CD14-positive monocyte (primary cell): Measurements from ENCODE around the gene SCAF8. TPM values are rescaled to one million over a fixed set of nuclear protein-coding genes. Genes with fewer than 3 reads are reported as not detected.

Experiments used
- DNase-seq, 3 donors: peaks; one replicate each; pipeline ENCODE4 v3.0.0-alpha.2; 2011 to 2022
- H2AFZ ChIP-seq: 2 replicates; pipeline ENCODE4 v1.6.0; 2012; ENCODE audit warnings: mild to moderate bottlenecking, low read depth, low read length, inconsistent platforms; ENCODE audit not compliant: insufficient read depth, poor library complexity, severe bottlenecking
- H3K27ac ChIP-seq, 2 donors: 1 replicate in 1 of 2; 2 replicates in 1 of 2; pipeline ENCODE4 v1.5.1; 2012 to 2013; ENCODE audit warnings: low read length in 2 of 2, control low read depth in 1 of 2, inconsistent platforms in 1 of 2, low read depth in 1 of 2, mild to moderate bottlenecking in 1 of 2
- H3K27me3 ChIP-seq, 2 donors: one replicate each; pipeline versions ENCODE4 v1.6.0 to v1.6.1; 2011 to 2013; ENCODE audit warnings: low read length in 2 of 2; ENCODE audit not compliant: control insufficient read depth in 2 of 2, insufficient read depth in 2 of 2
- H3K36me3 ChIP-seq, 2 donors: replicated peaks in 1 of 2; 1 replicate in 1 of 2; 2 replicates in 1 of 2; pipeline versions ENCODE4 v1.5.1 to v1.6.1; 2012 to 2013; ENCODE audit warnings: low read length in 2 of 2, control low read depth in 1 of 2, inconsistent platforms in 1 of 2, mild to moderate bottlenecking in 1 of 2; ENCODE audit not compliant: insufficient read depth in 2 of 2, control insufficient read depth in 1 of 2
- H3K4me1 ChIP-seq, 2 donors: 1 replicate in 1 of 2; 2 replicates in 1 of 2; pipeline versions ENCODE4 v1.5.1 to v1.6.1; 2012 to 2013; ENCODE audit warnings: low read length in 2 of 2, control low read depth in 1 of 2, inconsistent platforms in 1 of 2, mild to moderate bottlenecking in 1 of 2, moderate library complexity in 1 of 2; ENCODE audit not compliant: insufficient read depth in 2 of 2, control insufficient read depth in 1 of 2
- H3K4me2 ChIP-seq: replicated peaks from 2 replicates; pipeline ENCODE3; 2012; ENCODE audit warnings: low read length, moderate library complexity, mild to moderate bottlenecking; ENCODE audit not compliant: poor library complexity, severe bottlenecking; ENCODE audit errors: extremely low read depth
- H3K4me3 ChIP-seq, 3 experiments: fragments of 200-600 bp in 1 of 3; sonication (generic) in 1 of 3; replicated peaks in 1 of 3; 1 replicate in 2 of 3; 2 replicates in 1 of 3; pipeline ENCODE4 v1.5.1; 2011 to 2013; ENCODE audit warnings: low read length in 3 of 3, mild to moderate bottlenecking in 3 of 3, control low read depth in 2 of 3, low read depth in 2 of 3, inconsistent platforms in 1 of 3, moderate library complexity in 1 of 3
- H3K79me2 ChIP-seq: 2 replicates; pipeline ENCODE4 v1.6.0; 2012; ENCODE audit warnings: mild to moderate bottlenecking, control low read depth, inconsistent platforms, low read length, moderate library complexity; ENCODE audit not compliant: insufficient read depth
- H3K9ac ChIP-seq: 2 replicates; pipeline ENCODE4 v1.6.0; 2017; ENCODE audit warnings: low read length, mild to moderate bottlenecking; ENCODE audit not compliant: insufficient read depth, poor library complexity, severe bottlenecking
- H3K9me3 ChIP-seq, 2 donors: replicated peaks in 1 of 2; 1 replicate in 1 of 2; 2 replicates in 1 of 2; pipeline versions ENCODE4 v1.5.1 to v1.6.1; 2012 to 2013; ENCODE audit warnings: low read length in 2 of 2, control low read depth in 1 of 2; ENCODE audit not compliant: control insufficient read depth in 1 of 2, insufficient read depth in 1 of 2
- H4K20me1 ChIP-seq: 2 replicates; pipeline ENCODE4 v1.6.0; 2012; ENCODE audit warnings: mild to moderate bottlenecking, low read length, control low read depth, moderate library complexity; ENCODE audit not compliant: insufficient read depth
- H3K27ac Mint-ChIP-seq, 7 donors: one replicate each; pipeline ENCODE4 v1.8.0; 2020; ENCODE audit warnings: mild to moderate bottlenecking in 7 of 7, mixed read lengths in 7 of 7, moderate library complexity in 6 of 7, inconsistent platforms in 2 of 7
- H3K27me3 Mint-ChIP-seq, 3 donors: one replicate each; pipeline ENCODE4 v1.8.0; 2021 to 2022; ENCODE audit warnings: low read depth in 3 of 3, mild to moderate bottlenecking in 3 of 3, mixed read lengths in 3 of 3, moderate library complexity in 3 of 3, inconsistent platforms in 1 of 3
- H3K36me3 Mint-ChIP-seq, 2 donors: one replicate each; pipeline ENCODE4 v1.8.0; 2020; ENCODE audit warnings: mixed read lengths in 2 of 2, inconsistent platforms in 1 of 2, mild to moderate bottlenecking in 1 of 2
- H3K4me1 Mint-ChIP-seq: one replicate; pipeline ENCODE4 v1.8.0; 2020; ENCODE audit warnings: mild to moderate bottlenecking, mixed read lengths
- H3K4me3 Mint-ChIP-seq, 2 donors: one replicate each; pipeline ENCODE4 v1.8.0; 2020; ENCODE audit warnings: mild to moderate bottlenecking in 2 of 2, mixed read lengths in 2 of 2, moderate library complexity in 1 of 2
- H3K9me3 Mint-ChIP-seq, 7 donors: one replicate each; pipeline ENCODE4 v1.8.0; 2020 to 2022; ENCODE audit warnings: mixed read lengths in 7 of 7, mild to moderate bottlenecking in 6 of 7, moderate library complexity in 6 of 7, inconsistent platforms in 2 of 7
- CTCF ChIP-seq: fragments of 200-600 bp; IDR thresholded peaks from one replicate; pipeline ENCODE4 v1.8.0; 2022; ENCODE audit warnings: antibody characterized with exemption, mild to moderate bottlenecking
- WGBS: methylation state at CpG from one replicate; pipeline ENCODE4 v1.1.5; 2013; ENCODE audit warnings: missing lambda C conversion rate; ENCODE audit not compliant: insufficient coverage; 5-methylcytosine and 5-hydroxymethylcytosine counted together
- intact Hi-C, 2 donors: fragments of 100-400 bp; cut with micrococcal nuclease; formaldehyde crosslinking; loops; one replicate each; pipeline versions ENCODE4 v1.15.0 to v1.15.1; 2023
- polyA plus RNA-seq, 3 donors: library from polyadenylated mRNA; depleted of rRNA in 1 of 3; unstranded in 2 of 3; stranded (reverse) in 1 of 3; fragments of 300-500 nt in 2 of 3; fragments of >200 nt in 1 of 3; fragmentation: Illumina TruSeq in 2 of 3; gene quantifications; 1 replicate in 2 of 3; 2 replicates in 1 of 3; pipeline ENCODE4 v1.2.3, GENCODE V29; 2012 to 2021

SCAF8 gene
- polyA plus RNA-seq, 3 donors: 2.8 to 18.5 (median 4.2) TPM

DNA sequence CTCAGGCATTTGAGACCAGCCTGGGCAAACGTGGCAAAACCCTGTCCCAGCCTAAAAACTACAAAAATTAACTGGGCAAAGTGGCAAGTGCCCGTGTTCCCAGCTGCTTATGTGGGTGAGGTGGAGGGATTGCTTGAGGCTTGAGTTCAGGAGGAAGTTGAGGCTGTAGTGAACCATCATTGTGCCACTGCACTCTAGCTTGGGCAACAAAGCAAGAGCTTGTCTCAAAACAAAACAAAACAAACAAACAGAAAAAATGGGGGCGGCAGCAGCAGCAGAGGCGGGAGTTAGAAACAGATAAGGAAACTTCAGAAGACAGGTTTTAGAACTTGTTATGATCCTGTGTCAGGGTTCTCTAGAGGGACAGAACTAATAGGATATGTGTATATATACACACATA lies 49.0 kb downstream of the SCAF8 start:
- Histone ChIP-seq H3K4me2 (no peak overlapping the region), H3K36me3 (peaks cover 22 to 75% of the 10 kb centered on the region in 2 donors), H3K9ac (no peak overlapping the region), H3K4me1 (no peaks in the 10 kb centered on the region), H3K27me3 (no peaks in the 10 kb centered on the region), H3K4me3 (no peak overlapping the region), H3K27ac (peak overlapping the region in 1 of 2 donors; percentile 52), H3K9me3 (no peaks in the 10 kb centered on the region), H2AFZ (no peak overlapping the region), H4K20me1 (peaks cover 90% of the 10 kb centered on the region), H3K79me2 (peaks cover 87% of the 10 kb centered on the region)
- intact Hi-C loops: no loop called here
- Mint-ChIP-seq H3K27me3 (no peaks in the 10 kb centered on the region), H3K4me3 (no peak overlapping the region), H3K27ac (peak overlapping the region in 3 of 7 donors; percentile 29 to 66 (median 30)), H3K9me3 (no peaks in the 10 kb centered on the region), H3K4me1 (no peaks in the 10 kb centered on the region), H3K36me3 (peaks cover 48 to 76% of the 10 kb centered on the region in 2 donors)
- no peak for DNase-seq
- no CpG with 5 or more reads among the region's 4 CpGs for WGBS
- TF ChIP-seq CTCF: no peak

GRCh38 chr6:154783229-154783628 lies 50.0 kb downstream of the SCAF8 start:
- Mint-ChIP-seq H3K4me3 (no peak overlapping the region), H3K27ac (peak overlapping the region in 1 of 7 donors; percentile 7), H3K36me3 (peaks cover 46 to 77% of the 10 kb centered on the region in 2 donors), H3K4me1 (no peaks in the 10 kb centered on the region), H3K27me3 (no peaks in the 10 kb centered on the region), H3K9me3 (no peaks in the 10 kb centered on the region)
- no peak for DNase-seq
- H3K36me3 ChIP-seq: peaks cover 26 to 74% of the 10 kb centered on the region in 2 donors
- peaks cover 90% of the 10 kb centered on the region for H4K20me1 ChIP-seq
- peaks cover 84% of the 10 kb centered on the region for H3K79me2 ChIP-seq
- H2AFZ ChIP-seq: no peak overlapping the region
- H3K4me2 ChIP-seq: no peak overlapping the region
- intact Hi-C loops: no loop called here
- no peaks in the 10 kb centered on the region for H3K4me1 ChIP-seq
- H3K9me3 ChIP-seq: no peaks in the 10 kb centered on the region
- no peak overlapping the region for H3K27ac ChIP-seq
- H3K4me3 ChIP-seq: no peak overlapping the region
- no peak overlapping the region for H3K9ac ChIP-seq
- no peaks in the 10 kb centered on the region for H3K27me3 ChIP-seq
- TF ChIP-seq CTCF: no peak
- WGBS: no CpG with 5 or more reads among the region's 2 CpGs
